Fibroblast of lung (primary cell): ENCODE results near the gene KIAA1191.

Experiments used
- CTCF ChIP-seq, 2 donors: IDR thresholded peaks in 1 of 2; conservative IDR thresholded peaks in 1 of 2; 1 replicate in 1 of 2; 2 replicates in 1 of 2; pipeline ENCODE4 v1.5.1; 2011 to 2012; ENCODE audit warnings: low read length in 2 of 2, control low read depth in 1 of 2, inconsistent platforms in 1 of 2, low read depth in 1 of 2, mild to moderate bottlenecking in 1 of 2
- EZH2 ChIP-seq: IDR thresholded peaks from 2 replicates; pipeline ENCODE4 v1.5.1; 2012; ENCODE audit warnings: low read length, control low read depth, mild to moderate bottlenecking; ENCODE audit errors: missing control alignments

- TF ChIP-seq CTCF (conservative IDR thresholded peaks at IDR 0.05 in 1 of 2, IDR thresholded peaks at IDR 0.05 in 1 of 2; ENCODE audit: low read depth in 1 of 2, low read length in 2 of 2) (no peak), EZH2 (no peak)
Observed at GRCh38 chr5:176353533-176353932, 8.0 kb downstream of the KIAA1191 start.
